HUES64 (cell line): ENCODE results near the gene MAGEB16.

Experiments used
- H3K27ac ChIP-seq: 2 replicates; pipeline ENCODE4 v1.7.0; 2013; ENCODE audit warnings: low read depth, low read length, inconsistent platforms
- H3K27me3 ChIP-seq: 2 replicates; pipeline ENCODE4 v1.6.1; 2013; ENCODE audit warnings: mild to moderate bottlenecking, low read length; ENCODE audit not compliant: insufficient read depth
- H3K36me3 ChIP-seq: 2 replicates; pipeline ENCODE4 v1.6.1; 2013; ENCODE audit warnings: mild to moderate bottlenecking, low read length; ENCODE audit not compliant: insufficient read depth
- H3K4me1 ChIP-seq: 2 replicates; pipeline ENCODE4 v1.6.1; 2013; ENCODE audit warnings: mild to moderate bottlenecking, low read length, moderate library complexity; ENCODE audit not compliant: insufficient read depth
- H3K4me3 ChIP-seq: 2 replicates; pipeline ENCODE4 v1.5.1; 2013; ENCODE audit warnings: mild to moderate bottlenecking, low read length, moderate library complexity
- H3K9ac ChIP-seq: 2 replicates; pipeline ENCODE4 v1.6.1; 2013; ENCODE audit warnings: mild to moderate bottlenecking, low read depth, low read length
- H3K9me3 ChIP-seq: 2 replicates; pipeline ENCODE4 v1.6.1; 2013; ENCODE audit warnings: low read depth, low read length; ENCODE audit not compliant: insufficient read depth
- WGBS: fragments of 150-250, 120-280 bp; methylation state at CpG from one replicate; pipeline ENCODE4 v1.1.7; 2013; ENCODE audit warnings: missing lambda C conversion rate; 5-methylcytosine and 5-hydroxymethylcytosine counted together

MAGEB16 gene

GRCh38 chrX:35847736-35848135 lies 49.6 kb downstream of the MAGEB16 start:
- Histone ChIP-seq H3K4me3 (no peak overlapping the region), H3K27me3 (no peaks in the 10 kb centered on the region), H3K4me1 (no peaks in the 10 kb centered on the region), H3K27ac (no peak overlapping the region), H3K36me3 (no peaks in the 10 kb centered on the region), H3K9ac (no peak overlapping the region), H3K9me3 (no peaks in the 10 kb centered on the region)
- 96% methylated on average over 4 of the region's 4 CpGs for WGBS
